Measurements from ENCODE around the gene LDAH. TPM values are rescaled to one million over a fixed set of nuclear protein-coding genes. Genes with fewer than 3 reads are reported as not detected.

Gene LDAH
- total RNA-seq, 4 donors from 2014 or later, result 11.9 to 18.3 (median 14.0) TPM

GRCh38 chr2:20818820-20819219 is 4.1 kb downstream of the LDAH start:
- TF ChIP-seq CTCF (IDR thresholded peaks at IDR 0.05; ENCODE audit: low read depth), result no peak

DNA sequence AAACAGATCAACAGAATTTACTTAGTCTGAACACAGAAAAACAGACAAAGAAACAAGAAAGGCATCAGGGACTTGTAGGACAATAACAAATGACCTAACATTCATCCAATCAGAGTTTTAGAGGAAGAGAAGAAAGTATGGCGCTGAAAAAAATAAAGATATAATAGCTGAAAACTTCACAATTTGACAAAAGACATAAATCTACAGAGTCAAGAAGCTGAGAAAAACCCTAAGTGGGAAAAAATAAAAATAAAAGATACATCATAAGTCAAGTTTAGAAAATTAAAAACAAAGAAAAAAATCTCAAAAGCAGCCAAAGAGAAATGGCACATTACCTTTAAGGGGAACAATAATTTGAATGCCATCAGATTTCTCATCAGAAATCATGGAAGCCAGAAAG is 7.7 kb downstream of the LDAH start:
- TF ChIP-seq CTCF (IDR thresholded peaks at IDR 0.05; ENCODE audit: low read depth), result no peak

GRCh38 chr2:20812779-20813178 is 10.1 kb downstream of the LDAH start:
- no peak for TF ChIP-seq CTCF (IDR thresholded peaks at IDR 0.05; ENCODE audit: low read depth)

- no peak for TF ChIP-seq CTCF (IDR thresholded peaks at IDR 0.05; ENCODE audit: low read depth)
Observed at GRCh38 chr2:20806286-20806685, 16.6 kb downstream of the LDAH start.

GRCh38 chr2:20803974-20804373 is 18.9 kb downstream of the LDAH start:
- no peak for TF ChIP-seq CTCF (IDR thresholded peaks at IDR 0.05; ENCODE audit: low read depth)

GRCh38 chr2:20803226-20803682 is 19.6 kb downstream of the LDAH start:
- TF ChIP-seq CTCF (IDR thresholded peaks at IDR 0.05; ENCODE audit: low read depth), result no peak

- no peak for TF ChIP-seq CTCF (IDR thresholded peaks at IDR 0.05; ENCODE audit: low read depth)
Observed at GRCh38 chr2:20797096-20797495, 25.8 kb downstream of the LDAH start.

Measured in subcutaneous adipose tissue (tissue), 4 donors.